H1 (cell line): Measurements from ENCODE around the gene GJA5. TPM values are rescaled to one million over a fixed set of nuclear protein-coding genes. Genes with fewer than 3 reads are reported as not detected.

ENCODE experiments used
- CTCF ChIA-PET: fragments of 300-600 bp; sonication (Branson Sonifier 250); formaldehyde crosslinking; loops from one replicate; lab custom pipeline; 2021; ENCODE audit not compliant: partially characterized antibody; lab: Charles Lee
- POLR2A ChIA-PET: fragments of 300-600 bp; sonication (Branson Sonifier 250); formaldehyde crosslinking; loops from one replicate; lab custom pipeline; 2021; ENCODE audit warnings: inconsistent platforms; ENCODE audit not compliant: partially characterized antibody; lab: Charles Lee
- DNase-seq, 2 experiments: peaks; one replicate each; pipeline versions ENCODE4 v3.0.0 to v3.0.0-alpha.2; 2010 to 2022; ENCODE audit warnings: low spot score in 2 of 2, low read depth in 1 of 2, mixed read lengths in 1 of 2
- FAIRE-seq: peaks from 2 replicates; lab custom pipeline; 2011; peaks lifted over from hg19 to GRCh38; lab: Jason Lieb, UNC
- H2AFZ ChIP-seq: 2 replicates; pipeline ENCODE4 v1.8.1; 2012; ENCODE audit warnings: low read length, inconsistent platforms
- H2AK5ac ChIP-seq: 2 replicates; pipeline ENCODE4 v1.6.1; 2013; ENCODE audit warnings: low read depth, low read length
- H2BK120ac ChIP-seq: replicated peaks from 2 replicates; pipeline ENCODE3; 2013; ENCODE audit warnings: low read depth, low read length, inconsistent platforms
- H2BK12ac ChIP-seq: 2 replicates; pipeline ENCODE4 v1.6.1; 2013; ENCODE audit warnings: low read depth, low read length
- H2BK15ac ChIP-seq: 2 replicates; pipeline ENCODE4 v1.6.1; 2013; ENCODE audit warnings: low read length
- H2BK20ac ChIP-seq: 2 replicates; pipeline ENCODE4 v1.6.1; 2013; ENCODE audit warnings: low read length
- H2BK5ac ChIP-seq: 2 replicates; pipeline ENCODE4 v1.6.1; 2013; ENCODE audit warnings: low read depth, low read length
- H3K14ac ChIP-seq: 2 replicates; pipeline ENCODE4 v1.6.1; 2013; ENCODE audit warnings: inconsistent platforms; ENCODE audit not compliant: insufficient read length
- H3K18ac ChIP-seq: 2 replicates; pipeline ENCODE4 v1.6.1; 2013; ENCODE audit warnings: low read length; ENCODE audit errors: extremely low read depth
- H3K23ac ChIP-seq: 2 replicates; pipeline ENCODE4 v1.6.1; 2013; ENCODE audit warnings: inconsistent platforms; ENCODE audit not compliant: insufficient read length
- H3K23me2 ChIP-seq: 2 replicates; pipeline ENCODE4 v1.6.1; 2013; ENCODE audit warnings: low read depth, low read length
- H3K27ac ChIP-seq: 2 replicates; pipeline ENCODE4 v1.6.1; 2011; ENCODE audit warnings: low read depth, low read length, inconsistent platforms
- H3K27me3 ChIP-seq, 4 experiments: replicated peaks in 1 of 4; 1 replicate in 1 of 4; 2 replicates in 3 of 4; pipeline versions ENCODE4 v1.6.1 to v1.8.1; 2011 to 2013; ENCODE audit warnings: low read length in 3 of 4, mild to moderate bottlenecking in 3 of 4, inconsistent platforms in 2 of 4, mixed read lengths in 2 of 4, moderate library complexity in 1 of 4; ENCODE audit not compliant: control insufficient read depth in 3 of 4, insufficient read depth in 3 of 4; ENCODE audit errors: extremely low read depth in 1 of 4
- H3K36me3 ChIP-seq, 4 experiments: 2 replicates each; pipeline versions ENCODE4 v1.6.1 to v1.8.1; 2011 to 2013; ENCODE audit warnings: mild to moderate bottlenecking in 4 of 4, low read length in 3 of 4, moderate library complexity in 2 of 4, control low read depth in 1 of 4, inconsistent platforms in 1 of 4; ENCODE audit not compliant: insufficient read depth in 4 of 4, control insufficient read depth in 2 of 4
- H3K4ac ChIP-seq: replicated peaks from 2 replicates; pipeline ENCODE3; 2013; ENCODE audit warnings: low read length, low read depth, mixed read lengths, inconsistent platforms; ENCODE audit not compliant: insufficient read length
- H3K4me1 ChIP-seq, 4 experiments: replicated peaks in 1 of 4; 1 replicate in 1 of 4; 2 replicates in 3 of 4; pipeline versions ENCODE4 v1.6.1 to v1.8.1; 2011 to 2013; ENCODE audit warnings: low read length in 3 of 4, inconsistent platforms in 2 of 4, mixed read lengths in 1 of 4; ENCODE audit not compliant: insufficient read depth in 4 of 4, control insufficient read depth in 3 of 4
- H3K4me2 ChIP-seq, 2 experiments: 2 replicates each; pipeline versions ENCODE4 v1.6.1 to v1.8.1; 2011 to 2013; ENCODE audit warnings: low read depth in 2 of 2, low read length in 2 of 2, control low read depth in 1 of 2, inconsistent platforms in 1 of 2, mild to moderate bottlenecking in 1 of 2; ENCODE audit not compliant: insufficient read depth in 1 of 2
- H3K4me3 ChIP-seq, 4 experiments: fragments of 200-600, 300-600 bp in 1 of 4; sonication (generic), shearing (Covaris generic), sonication (Bioruptor Twin) in 1 of 4; 2 replicates each; pipeline versions ENCODE4 v1.5.1 to v1.8.1; 2011 to 2016; ENCODE audit warnings: low read length in 4 of 4, low read depth in 3 of 4, control low read depth in 2 of 4, inconsistent platforms in 2 of 4, mild to moderate bottlenecking in 2 of 4, mixed read lengths in 1 of 4, moderate library complexity in 1 of 4; ENCODE audit not compliant: insufficient read depth in 2 of 4; ENCODE audit errors: extremely low read depth in 1 of 4
- H3K56ac ChIP-seq: replicated peaks from 2 replicates; pipeline ENCODE3; 2013; ENCODE audit warnings: low read depth, mild to moderate bottlenecking, mixed read lengths, low read length, inconsistent platforms; ENCODE audit not compliant: insufficient read length
- H3K79me1 ChIP-seq: 2 replicates; pipeline ENCODE4 v1.6.1; 2013; ENCODE audit warnings: low read depth, low read length, control low read depth
- H3K79me2 ChIP-seq, 2 experiments: 2 replicates each; pipeline versions ENCODE4 v1.6.1 to v1.8.1; 2012 to 2013; ENCODE audit warnings: low read length in 2 of 2, mild to moderate bottlenecking in 2 of 2, inconsistent platforms in 1 of 2; ENCODE audit not compliant: insufficient read depth in 2 of 2, control insufficient read depth in 1 of 2
- H3K9ac ChIP-seq, 4 experiments: replicated peaks in 1 of 4; 1 replicate in 1 of 4; 2 replicates in 3 of 4; pipeline versions ENCODE4 v1.6.1 to v1.8.1; 2011 to 2013; ENCODE audit warnings: low read depth in 3 of 4, low read length in 3 of 4, control low read depth in 2 of 4, mild to moderate bottlenecking in 2 of 4, moderate library complexity in 2 of 4, inconsistent platforms in 1 of 4; ENCODE audit errors: extremely low read depth in 1 of 4
- H3K9me3 ChIP-seq, 2 experiments: 2 replicates each; pipeline versions ENCODE4 v1.6.1 to v1.8.1; 2012 to 2013; ENCODE audit warnings: mild to moderate bottlenecking in 2 of 2, moderate library complexity in 2 of 2, control low read depth in 1 of 2, inconsistent platforms in 1 of 2, low read depth in 1 of 2, low read length in 1 of 2, mixed read lengths in 1 of 2; ENCODE audit not compliant: insufficient read depth in 2 of 2
- H4K20me1 ChIP-seq, 2 experiments: replicated peaks in 1 of 2; 2 replicates each; pipeline versions ENCODE3 to v1.8.1; 2011 to 2013; ENCODE audit warnings: inconsistent platforms in 2 of 2, low read length in 2 of 2, mild to moderate bottlenecking in 1 of 2; ENCODE audit not compliant: insufficient read depth in 2 of 2, control insufficient read depth in 1 of 2
- H4K5ac ChIP-seq: 2 replicates; pipeline ENCODE4 v1.6.1; 2013; ENCODE audit warnings: low read length, low read depth, mixed read lengths, inconsistent platforms; ENCODE audit not compliant: insufficient read length
- H4K8ac ChIP-seq: 2 replicates; pipeline ENCODE4 v1.8.0; 2013; ENCODE audit warnings: mild to moderate bottlenecking, moderate library complexity, low read length, inconsistent platforms; ENCODE audit not compliant: insufficient read depth; ENCODE audit errors: extremely low read depth
- H4K91ac ChIP-seq: replicated peaks from 2 replicates; pipeline ENCODE3; 2013; ENCODE audit warnings: low read length, mixed read lengths, inconsistent platforms; ENCODE audit not compliant: insufficient read length
- CEBPB ChIP-seq: IDR thresholded peaks from 2 replicates; pipeline ENCODE4 v1.6.1; 2012; ENCODE audit warnings: low read depth, low read length
- CHD1 ChIP-seq: IDR thresholded peaks from 2 replicates; pipeline ENCODE4 v1.6.1; 2012; ENCODE audit warnings: low read depth, low read length, improper control_type of control experiment
- EGR1 ChIP-seq: IDR thresholded peaks from 2 replicates; pipeline ENCODE4 v1.6.1; 2011; ENCODE audit warnings: low read depth, low read length, borderline replicate concordance
- GTF2F1 ChIP-seq: IDR thresholded peaks from 2 replicates; pipeline ENCODE4 v1.6.1; 2012; ENCODE audit warnings: low read depth, low read length, improper control_type of control experiment, borderline replicate concordance
- KDM1A ChIP-seq: fragments of 200-600, 300-600 bp; sonication (generic); IDR thresholded peaks from 2 replicates; pipeline ENCODE4 v1.7.1; 2016; ENCODE audit warnings: mild to moderate bottlenecking, low read length, borderline replicate concordance
- RFX5 ChIP-seq: IDR thresholded peaks from 2 replicates; pipeline ENCODE4 v1.6.1; 2011; ENCODE audit warnings: low read depth, low read length, improper control_type of control experiment, borderline replicate concordance
- RXRA ChIP-seq: IDR thresholded peaks from 2 replicates; pipeline ENCODE4 v1.6.1; 2011; ENCODE audit warnings: low read depth, mild to moderate bottlenecking, low read length, moderate library complexity; ENCODE audit not compliant: insufficient read depth
- SIRT6 ChIP-seq: IDR thresholded peaks from one replicate; pipeline ENCODE4 v1.7.1; 2012; ENCODE audit warnings: low read length, inconsistent platforms
- SIX5 ChIP-seq: IDR thresholded peaks from 2 replicates; pipeline ENCODE4 v1.6.1; 2011; ENCODE audit warnings: mild to moderate bottlenecking, low read depth, low read length
- WGBS, 2 experiments: shearing (Covaris generic) in 1 of 2; methylation state at CpG; one replicate each; pipeline versions ENCODE4 v1.1.6 to v1.1.7; 2013 to 2015; ENCODE audit warnings: low lambda C conversion rate in 2 of 2, mixed read lengths in 2 of 2, inconsistent platforms in 1 of 2, low coverage in 1 of 2, missing lambda C conversion rate in 1 of 2; ENCODE audit not compliant: insufficient replicate concordance in 2 of 2, insufficient coverage in 1 of 2, insufficient read length in 1 of 2; ENCODE audit errors: extremely low coverage in 1 of 2, missing lambda C conversion rate in 1 of 2; 5-methylcytosine and 5-hydroxymethylcytosine counted together
- polyA plus RNA-seq, 7 experiments: library from polyadenylated mRNA; depleted of rRNA in 3 of 7; stranded (reverse) in 5 of 7; unstranded in 2 of 7; fragments of >200 nt in 5 of 7; fragments of 200-250 nt in 2 of 7; gene quantifications; 1 replicate in 5 of 7; 2 replicates in 1 of 7; 4 replicates in 1 of 7; pipeline versions ENCODE4 v1.2.1 to v1.2.3, GENCODE V29; 2011 to 2013; ENCODE audit warnings: missing spikeins in 2 of 7, mixed read lengths in 2 of 7
- total RNA-seq: library from RNA; stranded (reverse); fragmentation: NEBNext Ultra II Directional; extraction: Animal tissue kit (Norgen Biotek cat#: 25700); gene quantifications from 2 replicates; pipeline ENCODE4 v1.2.1, GENCODE V29; 2021
- TF ChIP-seq, protein P1 (sequence below): IDR thresholded peaks from 2 replicates; pipeline ENCODE4 v1.6.1; 2011; ENCODE audit warnings: low read depth, mild to moderate bottlenecking, low read length; ENCODE audit not compliant: insufficient read depth

The GJA5 gene
- total and polyA plus RNA-seq, 2 of the 8 experiments (the other 6 are each of a cell fraction or from before 2014, with no cell fraction given): 1.2 to 2.7 TPM

DNA sequence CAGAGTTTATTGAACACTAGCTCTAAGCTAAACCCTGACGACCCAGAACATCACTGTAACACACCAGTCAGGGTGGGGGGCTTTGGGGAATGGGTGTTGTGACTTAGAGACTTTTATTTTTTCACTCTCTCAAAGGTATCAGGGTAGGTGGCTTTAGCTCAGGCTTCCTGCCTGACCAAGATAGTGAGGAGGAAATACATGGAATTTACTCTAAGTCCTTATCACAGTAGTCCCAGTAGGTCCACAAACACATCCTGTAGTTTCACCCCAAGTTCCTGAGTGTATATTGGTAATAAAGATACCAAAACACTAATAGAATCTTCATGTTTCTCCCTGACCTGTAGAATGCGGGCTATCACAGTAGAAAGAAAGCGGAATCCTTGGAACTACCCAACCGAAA, 15.1 kb downstream of the GJA5 start:
- Histone ChIP-seq H3K79me1 (no peaks in the 10 kb centered on the region), H4K91ac (no peak overlapping the region), H2BK12ac (no peak overlapping the region), H3K23ac (no peak overlapping the region), H3K4me1 (no peaks in the 10 kb centered on the region), H3K14ac (no peak overlapping the region), H3K9me3 (no peaks in the 10 kb centered on the region), H3K9ac (no peak overlapping the region), H3K56ac (no peak overlapping the region), H3K79me2 (no peaks in the 10 kb centered on the region), H2AK5ac (no peak overlapping the region), H3K4ac (no peak overlapping the region), H2BK15ac (no peak overlapping the region), H3K27me3 (no peaks in the 10 kb centered on the region), H3K23me2 (no peaks in the 10 kb centered on the region), H3K4me2 (no peak overlapping the region), H4K8ac (no peak overlapping the region), H2BK20ac (no peak overlapping the region), H3K36me3 (no peaks in the 10 kb centered on the region), H3K18ac (no peak overlapping the region), H3K4me3 (no peak overlapping the region), H4K5ac (no peak overlapping the region), H2AFZ (no peak overlapping the region), H3K27ac (no peak overlapping the region), H2BK120ac (no peak overlapping the region), H4K20me1 (no peaks in the 10 kb centered on the region), H2BK5ac (no peak overlapping the region)
- CTCF ChIA-PET: interaction anchor here (0.9 kb wide), 1 partner anchor 145 kb away, joined by 3 read pairs; no protein-coding TSS in a partner anchor
- WGBS, 2 experiments: 88% methylated on average over 4 of the region's 4 CpGs; no CpG with 5 or more reads in 1 of the 2 experiments
- FAIRE-seq: no peak
- TF ChIP-seq SIX5: no peak
- TF ChIP-seq KDM1A: no peak
- TF ChIP-seq RXRA: no peak
- TF ChIP-seq CEBPB: no peak
- TF ChIP-seq EGR1: no peak
- no peak for TF ChIP-seq SIRT6
- no peak for TF ChIP-seq CHD1
- TF ChIP-seq, protein P1, sequence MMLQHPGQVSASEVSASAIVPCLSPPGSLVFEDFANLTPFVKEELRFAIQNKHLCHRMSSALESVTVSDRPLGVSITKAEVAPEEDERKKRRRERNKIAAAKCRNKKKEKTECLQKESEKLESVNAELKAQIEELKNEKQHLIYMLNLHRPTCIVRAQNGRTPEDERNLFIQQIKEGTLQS: no peak
- no peak for TF ChIP-seq RFX5
- no peak for TF ChIP-seq GTF2F1
- DNase-seq: no peak
- POLR2A ChIA-PET: no interaction called here
